Endothelial cell of umbilical vein (primary cell): Measurements from ENCODE around the gene USF2. TPM values are rescaled to one million over a fixed set of nuclear protein-coding genes. Genes with fewer than 3 reads are reported as not detected.

Source experiments
- BruUV-seq: library from RNA; stranded (reverse); fragments of 400-500 nt; replicated peaks from 2 replicates; lab custom pipeline; 2021; lab: Mats Ljungman, UMichigan
- CTCF ChIA-PET: fragments of 300-600, 350-600 bp; sonication (Branson Sonifier 250); formaldehyde crosslinking; loops from one replicate; lab custom pipeline; 2021; ENCODE audit warnings: antibody characterized with exemption, inconsistent platforms; lab: Charles Lee
- POLR2A ChIA-PET: fragments of 300-600, 350-600 bp; sonication (Branson Sonifier 250); formaldehyde crosslinking; loops from one replicate; lab custom pipeline; 2021; ENCODE audit warnings: antibody characterized with exemption, inconsistent platforms; lab: Charles Lee
- DNase-seq: peaks from one replicate; pipeline ENCODE4 v3.0.0-alpha.2; 2011; ENCODE audit warnings: low read depth, low spot score
- FAIRE-seq: peaks from 2 replicates; lab custom pipeline; 2011; peaks lifted over from hg19 to GRCh38; lab: Jason Lieb, UNC
- H2AFZ ChIP-seq: 2 replicates; pipeline ENCODE4 v1.6.0; 2012; ENCODE audit warnings: low read depth, low read length, control low read depth, inconsistent platforms
- H3K27ac ChIP-seq: 2 replicates; pipeline ENCODE4 v1.5.1; 2011; ENCODE audit warnings: low read depth, mild to moderate bottlenecking, control low read depth, low read length, moderate library complexity; ENCODE audit not compliant: insufficient read depth
- H3K27me3 ChIP-seq, 2 experiments: 2 replicates each; pipeline versions ENCODE4 v1.6.0 to v1.6.1; 2011; ENCODE audit warnings: low read length in 2 of 2, mixed read lengths in 1 of 2; ENCODE audit not compliant: control insufficient read depth in 2 of 2, insufficient read depth in 2 of 2
- H3K36me3 ChIP-seq, 2 experiments: 2 replicates in 1 of 2; 3 replicates in 1 of 2; pipeline ENCODE4 v1.5.1; 2011; ENCODE audit warnings: low read length in 2 of 2, mild to moderate bottlenecking in 1 of 2, moderate library complexity in 1 of 2; ENCODE audit not compliant: control insufficient read depth in 2 of 2, insufficient read depth in 2 of 2; ENCODE audit errors: extremely low read depth in 1 of 2
- H3K4me1 ChIP-seq: 3 replicates; pipeline ENCODE4 v1.5.1; 2011; ENCODE audit warnings: mild to moderate bottlenecking, low read length; ENCODE audit not compliant: control insufficient read depth, insufficient read depth; ENCODE audit errors: extremely low read depth
- H3K4me2 ChIP-seq: 2 replicates; pipeline ENCODE4 v1.6.1; 2011; ENCODE audit warnings: low read length, control low read depth, mixed read lengths; ENCODE audit not compliant: insufficient read depth
- H3K4me3 ChIP-seq, 3 experiments: fragments of 200-600 bp in 1 of 3; sonication (generic), shearing (Covaris generic) in 1 of 3; replicated peaks in 1 of 3; 2 replicates each; pipeline ENCODE4 v1.5.1; 2011 to 2016; ENCODE audit warnings: control low read depth in 3 of 3, low read length in 3 of 3, mild to moderate bottlenecking in 2 of 3, inconsistent platforms in 1 of 3, low read depth in 1 of 3, moderate library complexity in 1 of 3; ENCODE audit not compliant: insufficient read depth in 1 of 3
- H3K79me2 ChIP-seq: 2 replicates; pipeline ENCODE4 v1.6.0; 2012; ENCODE audit warnings: low read length, inconsistent platforms; ENCODE audit not compliant: control insufficient read depth, insufficient read depth
- H3K9ac ChIP-seq: replicated peaks from 2 replicates; pipeline ENCODE3; 2011; ENCODE audit warnings: low read length, control low read depth; ENCODE audit not compliant: insufficient read depth; ENCODE audit errors: extremely low read depth
- H3K9me1 ChIP-seq: replicated peaks from 3 replicates; pipeline ENCODE4 v1.6.0; 2011; ENCODE audit warnings: mild to moderate bottlenecking, low read length; ENCODE audit not compliant: control insufficient read depth, insufficient read depth; ENCODE audit errors: extremely low read depth
- H3K9me3 ChIP-seq: replicated peaks from 2 replicates; pipeline ENCODE4 v1.5.1; 2012; ENCODE audit warnings: low read length, inconsistent platforms; ENCODE audit not compliant: control insufficient read depth, insufficient read depth
- H4K20me1 ChIP-seq: replicated peaks from 2 replicates; pipeline ENCODE3; 2011; ENCODE audit warnings: mild to moderate bottlenecking, low read length; ENCODE audit not compliant: control insufficient read depth, insufficient read depth; ENCODE audit errors: extremely low read depth
- CTCF ChIP-seq, 2 donors: IDR thresholded peaks; 1 replicate in 1 of 2; 2 replicates in 1 of 2; pipeline ENCODE4 v1.5.1; 2011; ENCODE audit warnings: low read length in 2 of 2, mild to moderate bottlenecking in 2 of 2, moderate library complexity in 2 of 2, control low read depth in 1 of 2, inconsistent platforms in 1 of 2, low read depth in 1 of 2; ENCODE audit not compliant: insufficient read depth in 1 of 2; ENCODE audit errors: extremely low read depth in 1 of 2
- EZH2 ChIP-seq: IDR thresholded peaks from 2 replicates; pipeline ENCODE4 v1.6.1; 2012; ENCODE audit warnings: borderline replicate concordance, low read depth, mild to moderate bottlenecking, moderate library complexity, low read length, inconsistent platforms; ENCODE audit not compliant: severe bottlenecking
- FOS ChIP-seq: IDR thresholded peaks from 2 replicates; pipeline ENCODE4 v1.6.1; 2011; ENCODE audit warnings: mild to moderate bottlenecking, low read length, moderate library complexity, borderline replicate concordance; ENCODE audit not compliant: insufficient read depth
- GATA2 ChIP-seq: IDR thresholded peaks from 2 replicates; pipeline ENCODE4 v1.7.0; 2011; ENCODE audit warnings: low read depth, mild to moderate bottlenecking, moderate library complexity, mixed read lengths, low read length; ENCODE audit not compliant: insufficient read length, insufficient read depth
- JUN ChIP-seq: IDR thresholded peaks from 2 replicates; pipeline ENCODE4 v1.6.1; 2011; ENCODE audit warnings: borderline replicate concordance, low read depth; ENCODE audit not compliant: insufficient read length, insufficient read depth
- MAX ChIP-seq: IDR thresholded peaks from 2 replicates; pipeline ENCODE4 v1.6.1; 2011; ENCODE audit not compliant: insufficient read depth, insufficient read length
- MYC ChIP-seq: IDR thresholded peaks from one replicate; pipeline ENCODE4 v1.6.1; 2011; ENCODE audit warnings: mild to moderate bottlenecking, low read depth, low read length
- POLR2A ChIP-seq: IDR thresholded peaks from 2 replicates; pipeline ENCODE4 v1.6.1; 2012; ENCODE audit warnings: low read depth, mild to moderate bottlenecking, control low read depth, low read length
- POLR2AphosphoS5 ChIP-seq: IDR thresholded peaks from 2 replicates; pipeline ENCODE4 v1.6.1; 2012; ENCODE audit warnings: low read depth, mild to moderate bottlenecking, control low read depth, low read length, moderate library complexity; ENCODE audit not compliant: insufficient read depth
- dilution Hi-C: fragments of 300-500 bp; cut with MboI; formaldehyde crosslinking; loops from one replicate; pipeline ENCODE4 v1.15.0; 2019; ENCODE audit warnings: low sequenced_read_pairs; ENCODE audit not compliant: extremely low pct_ligation_motif_present
- intact Hi-C: fragments of 100-400 bp; cut with micrococcal nuclease; formaldehyde crosslinking; loops from one replicate; pipeline ENCODE4 v1.10.0; 2022
- polyA plus RNA-seq, 4 experiments: library from polyadenylated mRNA; depleted of rRNA in 3 of 4; stranded (reverse) in 3 of 4; unstranded in 1 of 4; fragments of >200 nt; gene quantifications; 2 replicates each; pipeline versions ENCODE4 v1.2.1 to v1.2.3, GENCODE V29; 2011 to 2012; ENCODE audit warnings: missing spikeins in 1 of 4
- total RNA-seq: library from RNA; stranded (reverse); gene quantifications from 2 replicates; pipeline ENCODE4 v1.2.3, GENCODE V29; 2021

USF2 gene
- total and polyA plus RNA-seq, 2 donors (not counting 3 experiments of a cell fraction or from before 2014, with no cell fraction given) = 75.0 to 76.8 TPM

- no peaks in the 10 kb centered on the region for H3K36me3 ChIP-seq
- FAIRE-seq (no peak), DNase-seq (no peak)
- peaks cover 3 to 17% of the 10 kb centered on the region in 2 experiments for H3K27me3 ChIP-seq
- H3K9me3 ChIP-seq = no peaks in the 10 kb centered on the region
- no peak overlapping the region for H3K4me3 ChIP-seq
- ChIA-PET CTCF (interaction anchor here (1.9 kb wide), 1 partner anchor 28 kb away, joined by 8 read pairs; the partner anchor contains the start of gene USF2), POLR2A (no interaction called here)
- TF ChIP-seq POLR2AphosphoS5 = no peak
- no peak overlapping the region for H3K27ac ChIP-seq
- H3K9ac ChIP-seq = no peak overlapping the region
- H3K9me1 ChIP-seq = no peaks in the 10 kb centered on the region
- H4K20me1 ChIP-seq = no peaks in the 10 kb centered on the region
- intact Hi-C loops = no loop called here
- no peak overlapping the region for H3K4me2 ChIP-seq
- no peaks in the 10 kb centered on the region for H3K79me2 ChIP-seq
- no peak overlapping the region for H2AFZ ChIP-seq
- dilution Hi-C loops = no loop called here
- no TSS peak for BruUV-seq
- H3K4me1 ChIP-seq = no peaks in the 10 kb centered on the region
Observed at GRCh38 chr19:35241417-35241816, 27.3 kb upstream of the USF2 start.

- dilution Hi-C loops = no loop called here
- no peaks in the 10 kb centered on the region for H3K9me3 ChIP-seq
- no peaks in the 10 kb centered on the region for H3K9me1 ChIP-seq
- intact Hi-C loops = no loop called here
- H3K4me1 ChIP-seq = no peaks in the 10 kb centered on the region
- no peak overlapping the region for H3K27ac ChIP-seq
- no peak overlapping the region for H3K4me2 ChIP-seq
- H3K36me3 ChIP-seq = no peaks in the 10 kb centered on the region
- no peaks in the 10 kb centered on the region for H4K20me1 ChIP-seq
- POLR2A ChIA-PET = no interaction called here
- DNase-seq (no peak), FAIRE-seq (no peak)
- BruUV-seq = no TSS peak
- no peak overlapping the region for H3K9ac ChIP-seq
- CTCF ChIA-PET = no interaction called here
- H3K4me3 ChIP-seq = no peak overlapping the region
- no peaks in the 10 kb centered on the region for H3K79me2 ChIP-seq
- no peak for TF ChIP-seq MYC
- TF ChIP-seq JUN = no peak
- TF ChIP-seq FOS = no peak
- TF ChIP-seq GATA2 = no peak
- no peak for TF ChIP-seq POLR2AphosphoS5
- no peak for TF ChIP-seq CTCF (IDR thresholded peaks at IDR 0.05; ENCODE audit: extremely low read depth in 1 of 2, insufficient read depth in 1 of 2, low read depth in 1 of 2, low read length in 2 of 2)
- no peak for TF ChIP-seq EZH2
- TF ChIP-seq POLR2A = no peak
- no peak for TF ChIP-seq MAX
- no peak overlapping the region for H2AFZ ChIP-seq
- H3K27me3 ChIP-seq = peaks cover 27 to 52% of the 10 kb centered on the region in 2 experiments
Observed at GRCh38 chr19:35246466-35247092, 22.2 kb upstream of the USF2 start.
